HCT116 (cell line): Measurements from ENCODE around the gene GRIK2. TPM values are rescaled to one million over a fixed set of nuclear protein-coding genes. Genes with fewer than 3 reads are reported as not detected.

ENCODE experiments used
- ATAC-seq: fragments of 200-7000 bp; cut with Tn5 transposase; 2 replicates; pipeline ENCODE4 v1.9.1; 2020; ENCODE audit warnings: mild to moderate bottlenecking, moderate library complexity
- BruUV-seq: library from RNA; stranded (reverse); fragments of 400-500 nt; replicated peaks from 2 replicates; lab custom pipeline; 2021; lab: Mats Ljungman, UMichigan
- CTCF ChIA-PET: fragments of 300-600 bp; sonication (Branson Sonifier 250); formaldehyde crosslinking; loops from one replicate; lab custom pipeline; 2021; ENCODE audit warnings: antibody characterized with exemption; lab: Charles Lee
- POLR2A ChIA-PET: fragments of 300-600, 350-600 bp; sonication (Branson Sonifier 250); formaldehyde crosslinking; loops from one replicate; lab custom pipeline; 2021; ENCODE audit warnings: antibody characterized with exemption; lab: Charles Lee
- RAD21 ChIA-PET, 2 experiments: fragments of 300-600 bp; sonication (Branson Sonifier 250); formaldehyde crosslinking; loops; one replicate each; lab custom pipeline; 2023; ENCODE audit warnings: low total read pairs in 2 of 2; ENCODE audit not compliant: uncharacterized antibody in 2 of 2, unreplicated experiment in 2 of 2, low non-redundant PET in 1 of 2; lab: Charles Lee
- DNase-seq: peaks from one replicate; pipeline ENCODE4 v3.0.0-alpha.2; 2010; ENCODE audit warnings: low read depth, low spot score
- H2AFZ ChIP-seq: fragments of 200-600 bp; shearing (Covaris generic), sonication (generic); 2 replicates; pipeline ENCODE4 v1.6.1; 2017; ENCODE audit warnings: low read depth, mixed run types, mixed read lengths, antibody characterized with exemption, low read length; ENCODE audit not compliant: poor library complexity, severe bottlenecking
- H3K27ac ChIP-seq: 2 replicates; pipeline ENCODE4 v1.5.1; 2012; ENCODE audit warnings: low read depth, low read length
- H3K27me3 ChIP-seq: fragments of 200-600 bp; sonication (generic); 2 replicates; pipeline ENCODE4 v1.6.1; 2016; ENCODE audit warnings: mixed run types, low read length, mixed read lengths; ENCODE audit not compliant: insufficient read depth
- H3K36me3 ChIP-seq, 2 experiments: fragments of 200-500 bp in 1 of 2; fragments of 200-600 bp in 1 of 2; sonication (Bioruptor generic) in 1 of 2; sonication (generic) in 1 of 2; 2 replicates each; pipeline versions ENCODE4 v1.5.1 to v1.6.1; 2014 to 2016; ENCODE audit warnings: low read length in 2 of 2, inconsistent platforms in 1 of 2, mixed read lengths in 1 of 2, mixed run types in 1 of 2; ENCODE audit not compliant: insufficient read depth in 2 of 2, control insufficient read depth in 1 of 2
- H3K4me1 ChIP-seq, 2 experiments: fragments of 200-600 bp in 1 of 2; sonication (generic) in 1 of 2; 2 replicates each; pipeline versions ENCODE4 v1.5.1 to v1.6.1; 2012 to 2017; ENCODE audit warnings: low read length in 2 of 2, inconsistent platforms in 1 of 2, mild to moderate bottlenecking in 1 of 2, mixed read lengths in 1 of 2, mixed run types in 1 of 2, moderate library complexity in 1 of 2; ENCODE audit not compliant: insufficient read depth in 2 of 2, control insufficient read depth in 1 of 2
- H3K4me2 ChIP-seq: fragments of 200-600 bp; sonication (generic); 2 replicates; pipeline ENCODE4 v1.6.1; 2017; ENCODE audit warnings: mixed run types, low read length, mixed read lengths
- H3K4me3 ChIP-seq, 2 experiments: fragments of 200-600 bp in 1 of 2; sonication (generic) in 1 of 2; replicated peaks in 1 of 2; 2 replicates each; pipeline ENCODE4 v1.5.1; 2011 to 2016; ENCODE audit warnings: low read length in 2 of 2, control low read depth in 1 of 2, low read depth in 1 of 2, mild to moderate bottlenecking in 1 of 2, mixed read lengths in 1 of 2, mixed run types in 1 of 2
- H3K79me2 ChIP-seq: fragments of 200-600 bp; sonication (generic); 2 replicates; pipeline ENCODE4 v1.6.1; 2017; ENCODE audit warnings: mild to moderate bottlenecking, mixed run types, low read length, moderate library complexity, mixed read lengths; ENCODE audit not compliant: insufficient read depth
- H3K9ac ChIP-seq: fragments of 200-600 bp; sonication (generic); 2 replicates; pipeline ENCODE4 v1.6.1; 2016; ENCODE audit warnings: low read length, mixed read lengths
- H3K9me2 ChIP-seq: fragments of 200-600 bp; sonication (generic), shearing (Covaris generic); 2 replicates; pipeline ENCODE4 v1.6.1; 2017; ENCODE audit warnings: mixed run types, mild to moderate bottlenecking, moderate library complexity; ENCODE audit not compliant: insufficient read depth
- H3K9me3 ChIP-seq, 2 experiments: fragments of 200-500 bp in 1 of 2; fragments of 200-600 bp in 1 of 2; sonication (Bioruptor generic) in 1 of 2; sonication (generic) in 1 of 2; 2 replicates each; pipeline ENCODE4 v1.6.1; 2014 to 2017; ENCODE audit warnings: low read length in 2 of 2, mixed read lengths in 2 of 2, inconsistent platforms in 1 of 2, low read depth in 1 of 2, mild to moderate bottlenecking in 1 of 2, mixed run types in 1 of 2, moderate library complexity in 1 of 2; ENCODE audit not compliant: control insufficient read depth in 1 of 2, insufficient read depth in 1 of 2
- H4K20me1 ChIP-seq: fragments of 200-600 bp; sonication (generic), shearing (Covaris generic); 2 replicates; pipeline ENCODE4 v1.6.1; 2017; ENCODE audit warnings: mixed run types, mild to moderate bottlenecking, moderate library complexity; ENCODE audit not compliant: insufficient read depth
- CBX3 ChIP-seq: IDR thresholded peaks from 2 replicates; pipeline ENCODE4 v1.6.1; 2012; ENCODE audit warnings: low read depth
- CEBPB ChIP-seq: IDR thresholded peaks from 2 replicates; pipeline ENCODE4 v1.6.1; 2012; ENCODE audit warnings: low read depth
- ELF1 ChIP-seq: IDR thresholded peaks from 2 replicates; pipeline ENCODE4 v1.6.1; 2012; ENCODE audit warnings: low read depth, borderline replicate concordance
- EZH2 ChIP-seq: fragments of 200-600 bp; sonication (generic); IDR thresholded peaks from 2 replicates; pipeline ENCODE4 v1.6.1; 2017; ENCODE audit warnings: antibody characterized with exemption, mixed run types
- FOSL1 ChIP-seq: IDR thresholded peaks from 2 replicates; pipeline ENCODE4 v1.6.1; 2012; ENCODE audit warnings: low read depth
- JUND ChIP-seq: IDR thresholded peaks from 2 replicates; pipeline ENCODE4 v1.6.1; 2012
- POLR2AphosphoS5 ChIP-seq: IDR thresholded peaks from 2 replicates; pipeline ENCODE4 v1.6.1; 2011; ENCODE audit warnings: mild to moderate bottlenecking, low read depth, low read length, moderate library complexity
- RAD21 ChIP-seq: IDR thresholded peaks from 2 replicates; pipeline ENCODE4 v1.6.1; 2012; ENCODE audit warnings: low read depth, mild to moderate bottlenecking
- SIN3A ChIP-seq: IDR thresholded peaks from 2 replicates; pipeline ENCODE4 v1.6.1; 2012; ENCODE audit warnings: low read depth
- SP1 ChIP-seq: IDR thresholded peaks from 2 replicates; pipeline ENCODE4 v1.6.1; 2012; ENCODE audit warnings: low read depth
- SRF ChIP-seq: IDR thresholded peaks from 2 replicates; pipeline ENCODE4 v1.6.1; 2012; ENCODE audit warnings: low read depth
- TCF7L2 ChIP-seq: IDR thresholded peaks from 2 replicates; pipeline ENCODE4 v1.7.0; 2011; ENCODE audit warnings: borderline replicate concordance, inconsistent platforms; ENCODE audit not compliant: insufficient read depth, insufficient read length; ENCODE audit errors: extremely low read depth
- YY1 ChIP-seq: IDR thresholded peaks from 2 replicates; pipeline ENCODE4 v1.6.1; 2011; ENCODE audit warnings: low read length, low read depth, moderate library complexity, mild to moderate bottlenecking; ENCODE audit not compliant: insufficient replicate concordance; ENCODE audit errors: extremely low read depth
- ZFX ChIP-seq: fragments of 450-650 bp; IDR thresholded peaks from 2 replicates; pipeline ENCODE4 v1.6.1; 2017
- ZNF274 ChIP-seq: fragments of 200-500 bp; sonication (Bioruptor generic); IDR thresholded peaks from 2 replicates; pipeline ENCODE4 v1.6.1; 2014; ENCODE audit warnings: mild to moderate bottlenecking, low read depth, low read length, inconsistent platforms
- intact Hi-C: fragments of 100-400 bp; cut with micrococcal nuclease; formaldehyde crosslinking; loops from 2 replicates; pipeline ENCODE4 v1.10.0; 2022
- total RNA-seq: library from RNA; stranded (reverse); gene quantifications from one replicate; pipeline ENCODE4 v1.2.1, GENCODE V29; 2021; ENCODE audit not compliant: unreplicated experiment
- TF ChIP-seq, protein P1 (sequence below), 3 experiments: fragments of 200-600 bp in 1 of 3; sonication (generic) in 1 of 3; IDR thresholded peaks in 2 of 3; conservative IDR thresholded peaks in 1 of 3; 2 replicates each; pipeline ENCODE4 v1.5.1; 2012 to 2017; ENCODE audit warnings: low read depth in 2 of 3, low read length in 2 of 3, antibody characterized with exemption in 1 of 3, borderline replicate concordance in 1 of 3, control low read depth in 1 of 3, mild to moderate bottlenecking in 1 of 3, mixed read lengths in 1 of 3, mixed run types in 1 of 3, moderate library complexity in 1 of 3; ENCODE audit not compliant: insufficient read depth in 1 of 3
- TF ChIP-seq, protein P2 (sequence below): IDR thresholded peaks from 2 replicates; pipeline ENCODE4 v1.6.1; 2012
- TF ChIP-seq, protein P3 (sequence below): IDR thresholded peaks from 2 replicates; pipeline ENCODE4 v1.6.1; 2012
- TF ChIP-seq, protein P4 (sequence below): IDR thresholded peaks from 2 replicates; pipeline ENCODE4 v1.6.1; 2011; ENCODE audit warnings: mild to moderate bottlenecking, low read length, moderate library complexity; ENCODE audit not compliant: insufficient replicate concordance; ENCODE audit errors: extremely low read depth

Gene GRIK2
- total RNA-seq, 1 experiment from 2014 or later: 0.64 TPM

DNA sequence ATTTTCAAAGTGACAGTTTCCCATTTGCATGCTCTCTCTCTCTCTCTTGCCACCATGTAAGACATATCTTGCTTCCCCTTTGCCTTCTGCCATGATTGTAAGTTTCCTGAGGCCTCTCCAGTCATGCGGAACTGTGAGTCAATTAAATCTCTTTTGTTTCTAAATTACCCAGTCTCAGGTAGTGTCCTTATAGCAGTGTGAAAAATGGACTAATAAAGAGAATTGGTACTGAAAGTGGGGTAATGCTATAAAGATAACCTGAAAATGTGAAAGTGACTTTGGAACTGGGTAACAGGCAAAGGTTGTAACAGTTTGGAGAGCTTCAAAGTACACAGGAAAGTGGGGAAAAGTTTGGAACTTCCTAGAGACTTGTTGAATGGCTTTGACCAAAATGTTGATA, 389.8 kb downstream of the GRIK2 start:
- H3K79me2 ChIP-seq: no peaks in the 10 kb centered on the region
- CTCF ChIA-PET: no interaction called here
- H2AFZ ChIP-seq: no peak overlapping the region
- POLR2A ChIA-PET: no interaction called here
- no TSS peak for BruUV-seq
- no peak overlapping the region for H3K4me2 ChIP-seq
- TF ChIP-seq, protein P1, sequence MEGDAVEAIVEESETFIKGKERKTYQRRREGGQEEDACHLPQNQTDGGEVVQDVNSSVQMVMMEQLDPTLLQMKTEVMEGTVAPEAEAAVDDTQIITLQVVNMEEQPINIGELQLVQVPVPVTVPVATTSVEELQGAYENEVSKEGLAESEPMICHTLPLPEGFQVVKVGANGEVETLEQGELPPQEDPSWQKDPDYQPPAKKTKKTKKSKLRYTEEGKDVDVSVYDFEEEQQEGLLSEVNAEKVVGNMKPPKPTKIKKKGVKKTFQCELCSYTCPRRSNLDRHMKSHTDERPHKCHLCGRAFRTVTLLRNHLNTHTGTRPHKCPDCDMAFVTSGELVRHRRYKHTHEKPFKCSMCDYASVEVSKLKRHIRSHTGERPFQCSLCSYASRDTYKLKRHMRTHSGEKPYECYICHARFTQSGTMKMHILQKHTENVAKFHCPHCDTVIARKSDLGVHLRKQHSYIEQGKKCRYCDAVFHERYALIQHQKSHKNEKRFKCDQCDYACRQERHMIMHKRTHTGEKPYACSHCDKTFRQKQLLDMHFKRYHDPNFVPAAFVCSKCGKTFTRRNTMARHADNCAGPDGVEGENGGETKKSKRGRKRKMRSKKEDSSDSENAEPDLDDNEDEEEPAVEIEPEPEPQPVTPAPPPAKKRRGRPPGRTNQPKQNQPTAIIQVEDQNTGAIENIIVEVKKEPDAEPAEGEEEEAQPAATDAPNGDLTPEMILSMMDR (IDR thresholded peaks at IDR 0.05 in 2 of 3, conservative IDR thresholded peaks at IDR 0.05 in 1 of 3; ENCODE audit: borderline replicate concordance in 1 of 3, insufficient read depth in 1 of 3, low read depth in 2 of 3, low read length in 2 of 3): no peak
- TF ChIP-seq SRF: no peak
- TF ChIP-seq CEBPB: no peak
- no peak for TF ChIP-seq ZNF274
- TF ChIP-seq EZH2: no peak
- no peak for TF ChIP-seq POLR2AphosphoS5
- TF ChIP-seq SP1: no peak
- TF ChIP-seq CBX3: no peak
- TF ChIP-seq, protein P2, sequence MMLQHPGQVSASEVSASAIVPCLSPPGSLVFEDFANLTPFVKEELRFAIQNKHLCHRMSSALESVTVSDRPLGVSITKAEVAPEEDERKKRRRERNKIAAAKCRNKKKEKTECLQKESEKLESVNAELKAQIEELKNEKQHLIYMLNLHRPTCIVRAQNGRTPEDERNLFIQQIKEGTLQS: no peak
- TF ChIP-seq RAD21: no peak
- TF ChIP-seq TCF7L2: no peak
- TF ChIP-seq, protein P3, sequence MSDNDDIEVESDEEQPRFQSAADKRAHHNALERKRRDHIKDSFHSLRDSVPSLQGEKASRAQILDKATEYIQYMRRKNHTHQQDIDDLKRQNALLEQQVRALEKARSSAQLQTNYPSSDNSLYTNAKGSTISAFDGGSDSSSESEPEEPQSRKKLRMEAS: no peak
- TF ChIP-seq ZFX: no peak
- TF ChIP-seq JUND: no peak
- no peak for TF ChIP-seq FOSL1
- no peak for TF ChIP-seq ELF1
- TF ChIP-seq, protein P4, sequence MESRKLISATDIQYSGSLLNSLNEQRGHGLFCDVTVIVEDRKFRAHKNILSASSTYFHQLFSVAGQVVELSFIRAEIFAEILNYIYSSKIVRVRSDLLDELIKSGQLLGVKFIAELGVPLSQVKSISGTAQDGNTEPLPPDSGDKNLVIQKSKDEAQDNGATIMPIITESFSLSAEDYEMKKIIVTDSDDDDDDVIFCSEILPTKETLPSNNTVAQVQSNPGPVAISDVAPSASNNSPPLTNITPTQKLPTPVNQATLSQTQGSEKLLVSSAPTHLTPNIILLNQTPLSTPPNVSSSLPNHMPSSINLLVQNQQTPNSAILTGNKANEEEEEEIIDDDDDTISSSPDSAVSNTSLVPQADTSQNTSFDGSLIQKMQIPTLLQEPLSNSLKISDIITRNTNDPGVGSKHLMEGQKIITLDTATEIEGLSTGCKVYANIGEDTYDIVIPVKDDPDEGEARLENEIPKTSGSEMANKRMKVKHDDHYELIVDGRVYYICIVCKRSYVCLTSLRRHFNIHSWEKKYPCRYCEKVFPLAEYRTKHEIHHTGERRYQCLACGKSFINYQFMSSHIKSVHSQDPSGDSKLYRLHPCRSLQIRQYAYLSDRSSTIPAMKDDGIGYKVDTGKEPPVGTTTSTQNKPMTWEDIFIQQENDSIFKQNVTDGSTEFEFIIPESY: no peak
- TF ChIP-seq YY1: no peak
- no peak for TF ChIP-seq SIN3A
- H3K9me2 ChIP-seq: no peaks in the 10 kb centered on the region
- H3K4me3 ChIP-seq: no peak overlapping the region
- intact Hi-C loops: no loop called here
- no peak overlapping the region for H3K9ac ChIP-seq
- no peaks in the 10 kb centered on the region for H3K27me3 ChIP-seq
- no peak overlapping the region for H3K27ac ChIP-seq
- no peak for ATAC-seq
- H3K4me1 ChIP-seq: no peaks in the 10 kb centered on the region
- no peaks in the 10 kb centered on the region for H4K20me1 ChIP-seq
- DNase-seq: no peak
- H3K36me3 ChIP-seq: no peaks in the 10 kb centered on the region
- H3K9me3 ChIP-seq: no peaks in the 10 kb centered on the region
- RAD21 ChIA-PET: no interaction called here
